GM21825 (cell line): ENCODE results near the gene BBS5.
"Not testable (repeated sequence)": the region's sequence is repeated elsewhere in the genome, so short reads cannot be mapped to it uniquely, and the experiment has no call there.

ENCODE experiments used
- ATAC-seq: cut with Tn5 transposase; IDR thresholded peaks from one replicate; pipeline ENCODE4 v1.9.1; 2021; ENCODE audit warnings: mild to moderate bottlenecking, moderate library complexity; ENCODE audit not compliant: unreplicated experiment

The BBS5 gene

GRCh38 chr2:169485650-169486138 is 6.4 kb downstream of the BBS5 start:
- no peak for ATAC-seq

GRCh38 chr2:169486487-169486886 is 7.2 kb downstream of the BBS5 start:
- ATAC-seq: no peak

- no peak for ATAC-seq
These were observed 11.5 kb downstream of the BBS5 start for GRCh38 chr2:169490834-169491233.

DNA sequence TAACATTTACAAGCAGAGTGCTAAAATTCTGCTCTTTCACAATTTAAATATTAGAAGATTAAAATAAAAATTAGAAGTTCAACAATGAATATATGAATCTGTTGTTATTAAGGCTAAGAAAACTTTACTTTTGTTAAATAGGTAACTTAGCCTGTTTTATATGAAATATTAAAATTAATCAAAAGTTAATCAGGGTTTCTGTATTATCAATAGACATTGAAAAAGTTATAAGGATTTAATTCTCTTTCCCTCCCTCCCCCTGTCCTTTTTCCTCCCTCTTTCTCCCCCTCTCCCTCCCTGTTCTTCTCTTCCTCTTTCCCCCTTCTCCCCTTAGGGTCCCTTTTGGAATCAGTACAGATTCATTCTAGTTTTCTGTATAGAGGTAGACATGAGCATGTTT is 12.1 kb downstream of the BBS5 start:
- no peak for ATAC-seq

GRCh38 chr2:169493360-169493759 is 14.1 kb downstream of the BBS5 start:
- no peak for ATAC-seq

DNA sequence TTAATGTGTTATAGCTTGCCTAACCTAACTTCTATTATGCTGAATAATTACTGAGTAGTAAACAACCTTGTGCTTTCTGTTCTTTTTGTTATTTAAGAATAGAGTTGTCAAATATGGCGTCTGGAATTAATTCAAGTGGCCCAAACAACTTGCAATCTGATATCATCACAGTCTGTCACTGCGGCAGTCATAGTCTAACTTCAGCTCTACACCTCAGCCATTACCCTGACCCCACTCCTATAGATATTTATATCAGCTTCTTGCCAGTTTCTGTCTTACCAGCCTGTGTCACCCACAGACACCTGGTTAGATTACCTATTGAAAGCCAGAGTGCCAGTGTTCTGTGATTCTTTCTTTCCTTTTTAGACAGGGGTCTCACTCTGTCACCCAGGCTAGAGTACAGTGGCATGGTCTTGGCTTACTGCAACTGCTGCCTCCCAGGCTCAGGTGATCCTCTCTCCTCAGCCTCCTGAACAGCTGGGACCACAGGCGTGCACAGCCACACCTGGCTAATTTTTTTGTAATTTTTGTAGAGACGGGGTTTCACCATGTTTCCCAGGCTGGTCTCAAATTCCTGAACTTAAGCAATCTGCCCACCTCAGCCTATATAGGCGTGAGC is 16.1 kb downstream of the BBS5 start:
- no peak for ATAC-seq

DNA sequence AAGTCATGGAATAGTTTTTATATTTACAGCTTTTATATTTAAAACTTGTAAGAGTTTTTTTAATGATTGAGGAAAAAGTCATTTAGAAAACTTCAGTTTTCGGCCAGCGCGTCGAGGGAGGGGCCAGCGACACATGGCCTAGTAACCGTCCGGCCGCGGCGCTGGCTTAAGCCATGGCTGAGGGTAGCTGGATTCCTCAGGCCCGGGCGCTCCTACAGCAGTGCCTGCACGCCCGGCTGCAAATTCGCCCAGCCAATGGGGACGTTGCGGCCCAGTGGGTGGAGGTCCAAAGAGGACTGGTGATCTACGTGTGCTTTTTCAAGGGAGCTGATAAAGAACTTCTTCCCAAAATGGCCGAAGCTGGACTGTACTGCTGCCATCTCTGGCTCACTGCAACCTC is 25.4 kb downstream of the BBS5 start:
- no peak for ATAC-seq

GRCh38 chr2:169507698-169508097 is 28.4 kb downstream of the BBS5 start:
- ATAC-seq: no peak

DNA sequence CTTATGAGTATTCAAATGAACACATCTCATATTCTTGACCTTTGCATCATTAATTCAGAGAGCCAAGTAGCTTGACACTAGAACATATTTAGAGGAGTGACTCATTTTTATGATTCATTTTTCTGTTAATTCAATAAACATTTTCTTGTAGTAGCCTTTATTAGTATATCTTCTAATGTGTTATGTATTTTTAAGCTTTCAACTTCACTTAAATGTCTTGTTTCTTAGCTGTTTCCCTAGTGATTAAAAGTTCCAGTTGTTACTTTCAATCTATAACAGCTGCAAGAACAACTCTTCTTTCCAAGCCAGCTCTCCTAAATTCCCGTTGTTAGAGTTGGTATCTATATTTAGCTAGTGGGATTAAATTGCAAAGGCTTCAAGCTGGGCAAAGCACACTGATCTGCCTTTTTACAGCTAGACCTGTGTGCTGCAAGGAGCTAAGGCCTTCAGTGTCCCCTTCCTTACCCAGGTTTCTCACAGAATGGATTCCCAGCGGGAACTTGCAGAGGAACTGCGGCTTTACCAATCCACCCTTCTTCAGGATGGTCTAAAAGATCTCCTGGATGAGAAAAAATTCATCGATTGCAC is 30.1 kb downstream of the BBS5 start, which contains the start of gene KLHL41:
Gene KLHL41, plus strand, starts transcription at position 405 of the 588 bp plus-strand sequence. Its CDS starts 77 bp downstream, at position 482.
- ATAC-seq: no peak

DNA sequence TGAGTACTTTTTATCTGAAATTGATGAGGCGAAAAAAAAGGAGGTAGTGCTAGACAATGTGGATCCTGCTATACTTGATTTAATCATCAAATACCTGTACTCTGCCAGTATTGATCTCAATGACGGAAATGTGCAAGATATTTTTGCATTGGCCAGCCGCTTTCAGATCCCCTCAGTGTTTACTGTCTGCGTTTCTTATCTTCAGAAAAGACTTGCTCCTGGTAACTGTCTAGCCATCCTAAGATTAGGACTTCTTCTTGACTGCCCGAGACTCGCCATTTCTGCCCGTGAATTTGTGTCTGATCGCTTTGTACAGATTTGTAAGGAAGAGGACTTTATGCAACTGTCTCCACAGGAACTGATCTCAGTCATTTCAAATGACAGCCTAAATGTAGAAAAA is 30.7 kb downstream of the BBS5 start:
- ATAC-seq: no peak

DNA sequence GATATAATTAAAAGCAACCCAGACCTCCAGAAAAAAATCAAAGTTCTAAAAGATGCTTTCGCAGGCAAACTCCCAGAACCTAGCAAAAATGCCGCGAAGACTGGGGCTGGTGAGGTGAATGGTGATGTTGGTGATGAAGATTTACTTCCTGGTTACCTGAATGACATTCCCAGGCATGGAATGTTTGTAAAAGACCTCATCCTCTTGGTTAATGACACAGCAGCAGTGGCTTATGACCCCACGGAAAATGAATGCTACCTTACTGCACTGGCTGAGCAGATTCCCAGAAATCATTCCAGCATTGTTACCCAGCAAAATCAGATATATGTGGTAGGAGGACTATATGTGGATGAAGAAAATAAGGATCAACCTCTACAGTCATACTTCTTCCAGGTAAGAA is 31.2 kb downstream of the BBS5 start:
- ATAC-seq: no peak

- no peak for ATAC-seq
These were observed 32.5 kb downstream of the BBS5 start for GRCh38 chr2:169511818-169512217.

- no peak for ATAC-seq
These were observed 33.2 kb downstream of the BBS5 start for GRCh38 chr2:169512525-169512924.

DNA sequence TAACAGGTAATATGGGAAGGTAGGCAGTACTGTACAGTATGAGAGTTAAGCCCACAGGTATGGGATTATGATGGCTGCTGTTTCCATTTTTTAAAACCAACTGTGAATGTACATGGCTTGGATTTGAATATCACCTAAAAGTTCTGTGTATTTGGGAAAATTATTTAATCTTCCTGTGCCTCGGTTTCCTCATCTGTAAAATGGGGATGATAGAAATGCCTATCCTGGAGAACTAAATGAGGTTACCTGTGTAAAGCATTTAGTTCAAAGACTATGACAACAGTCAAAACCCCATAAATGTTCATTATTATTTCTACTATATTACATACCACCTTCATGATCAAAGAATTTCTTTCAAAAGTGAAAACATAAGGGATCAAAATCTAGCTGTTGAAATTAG is 33.8 kb downstream of the BBS5 start:
- no peak for ATAC-seq

DNA sequence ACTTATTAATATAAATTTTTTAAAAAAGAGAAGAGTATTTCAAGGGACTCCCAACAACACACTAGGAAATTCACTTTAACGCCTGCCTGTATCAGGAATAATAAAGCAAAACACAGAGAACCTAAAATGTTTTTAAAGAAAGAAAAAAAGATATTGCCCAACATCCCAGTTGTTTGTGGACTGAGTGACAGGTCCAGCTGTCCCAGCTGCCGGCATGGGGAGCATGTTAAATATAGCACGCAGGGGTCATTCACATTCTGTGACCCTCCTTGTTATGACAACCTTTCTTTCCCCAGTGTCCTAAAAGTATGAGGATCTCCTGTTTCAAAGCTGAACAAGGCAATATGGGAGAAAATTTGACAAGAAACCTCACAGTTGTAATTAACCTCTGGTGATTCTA is 34.6 kb downstream of the BBS5 start:
- ATAC-seq: no peak

DNA sequence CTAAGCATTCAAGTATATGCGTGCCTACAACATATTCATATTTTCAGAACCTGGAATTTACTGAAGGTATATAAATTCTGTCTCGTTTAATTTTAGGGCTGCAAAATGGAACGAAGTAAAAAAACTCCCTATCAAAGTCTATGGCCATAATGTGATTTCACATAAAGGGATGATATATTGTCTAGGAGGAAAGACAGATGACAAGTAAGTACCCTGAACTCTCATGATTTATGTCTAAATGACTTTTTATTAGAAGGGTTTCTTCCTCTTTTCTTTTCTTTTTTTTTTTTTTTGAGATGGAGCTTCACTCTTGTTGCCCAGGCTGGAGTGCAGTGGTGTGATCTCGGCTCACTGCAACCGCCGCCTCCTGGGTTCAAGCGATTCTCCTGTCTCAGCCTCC is 35.5 kb downstream of the BBS5 start:
- ATAC-seq: not testable (repeated sequence)

- not testable (repeated sequence) for ATAC-seq
These were observed 37.2 kb downstream of the BBS5 start for GRCh38 chr2:169516488-169516995.

DNA sequence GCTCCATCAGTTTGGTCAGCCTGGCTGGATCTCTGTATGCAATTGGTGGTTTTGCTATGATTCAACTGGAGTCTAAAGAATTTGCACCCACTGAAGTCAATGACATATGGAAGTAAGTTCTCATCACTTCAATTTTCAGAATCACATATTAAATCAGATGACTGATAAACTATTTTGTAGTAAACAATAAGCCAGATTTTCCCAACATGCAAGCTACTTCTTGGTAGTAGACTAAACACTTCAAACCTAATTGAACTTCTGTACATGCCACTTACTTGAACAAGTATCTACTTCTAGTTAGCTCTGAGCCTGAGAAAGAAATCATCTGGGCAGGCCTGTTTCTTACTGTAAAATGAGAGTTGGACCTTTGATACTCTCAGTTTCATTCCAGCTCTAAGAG is 41.6 kb downstream of the BBS5 start:
- ATAC-seq: no peak

DNA sequence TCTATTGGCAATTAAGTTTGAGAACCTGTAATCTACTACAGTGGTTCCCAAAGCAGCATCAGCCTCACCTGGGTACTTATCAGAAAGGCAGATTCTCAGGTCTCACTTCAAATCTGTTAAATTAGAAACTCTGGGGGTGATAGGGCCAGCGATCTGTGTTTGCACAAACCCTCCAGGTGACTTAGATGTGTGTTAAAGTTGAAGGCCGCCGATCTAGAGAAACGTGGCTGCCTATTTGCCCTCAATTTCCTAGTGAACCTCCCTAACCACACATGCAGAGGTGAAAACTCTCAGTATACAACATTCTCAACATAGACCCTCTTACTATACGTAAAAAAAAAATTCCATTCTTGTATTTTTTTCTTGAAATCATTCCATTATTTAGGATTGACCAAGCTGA is 44.4 kb downstream of the BBS5 start:
- no peak for ATAC-seq

DNA sequence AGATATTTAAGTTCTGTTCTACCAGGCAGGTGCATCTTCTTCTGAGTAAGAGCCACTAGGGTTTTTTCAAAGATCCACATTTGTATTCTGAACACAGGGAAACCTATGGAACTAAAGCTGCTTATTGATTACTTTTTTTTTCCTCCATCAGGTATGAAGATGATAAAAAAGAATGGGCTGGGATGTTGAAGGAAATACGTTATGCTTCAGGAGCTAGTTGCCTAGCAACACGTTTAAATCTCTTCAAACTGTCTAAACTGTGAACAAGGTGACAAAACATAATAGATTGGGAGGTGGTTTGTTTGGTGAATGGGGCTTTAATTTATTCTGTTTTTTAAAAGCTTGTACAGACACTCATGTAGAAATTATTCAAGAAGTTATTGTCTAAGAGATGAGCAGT is 46.1 kb downstream of the BBS5 start:
- no peak for ATAC-seq

DNA sequence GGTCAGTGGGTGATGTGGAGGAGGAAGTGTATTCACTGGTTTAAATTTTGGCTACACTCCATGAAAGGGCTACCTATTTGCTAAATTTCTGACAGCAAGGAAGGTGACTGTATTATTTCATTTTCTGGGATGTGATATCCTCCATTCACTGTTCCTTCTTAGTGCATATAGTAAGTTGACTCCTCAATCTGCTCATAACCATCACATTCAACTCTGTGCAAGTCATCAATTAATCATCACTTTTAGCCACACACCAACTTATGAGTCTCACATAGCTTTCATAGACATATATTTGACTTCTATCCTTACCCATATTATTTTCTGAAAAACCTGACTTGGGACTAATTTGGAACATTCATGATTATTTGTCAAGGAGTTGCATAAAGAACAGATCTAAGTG is 47.2 kb downstream of the BBS5 start:
- ATAC-seq: no peak

- ATAC-seq: peak; percentile 84
These were observed 49.0 kb downstream of the BBS5 start for GRCh38 chr2:169528271-169528701.
